GM19395 (cell line): ENCODE results near the gene COMMD9.

ENCODE experiments used
- ATAC-seq: cut with Tn5 transposase; IDR thresholded peaks from one replicate; pipeline ENCODE4 v1.9.1; 2021; ENCODE audit warnings: mild to moderate bottlenecking, moderate library complexity; ENCODE audit not compliant: unreplicated experiment

COMMD9 gene

DNA sequence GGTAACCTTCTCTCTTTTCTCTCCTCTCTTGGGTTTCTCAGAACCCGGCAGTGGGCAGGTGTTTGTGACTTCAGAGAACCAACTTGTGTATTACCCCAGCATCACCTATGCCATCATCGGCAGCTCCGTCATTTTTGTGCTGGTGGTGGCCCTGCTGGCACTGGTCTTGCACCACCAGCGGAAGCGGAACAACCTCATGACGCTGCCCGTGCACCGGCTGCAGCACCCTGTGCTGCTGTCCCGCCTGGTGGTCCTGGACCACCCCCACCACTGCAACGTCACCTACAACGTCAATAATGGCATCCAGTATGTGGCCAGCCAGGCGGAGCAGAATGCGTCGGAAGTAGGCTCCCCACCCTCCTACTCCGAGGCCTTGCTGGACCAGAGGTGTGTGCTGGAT is 62.2 kb downstream of the COMMD9 start:
- no peak for ATAC-seq

DNA sequence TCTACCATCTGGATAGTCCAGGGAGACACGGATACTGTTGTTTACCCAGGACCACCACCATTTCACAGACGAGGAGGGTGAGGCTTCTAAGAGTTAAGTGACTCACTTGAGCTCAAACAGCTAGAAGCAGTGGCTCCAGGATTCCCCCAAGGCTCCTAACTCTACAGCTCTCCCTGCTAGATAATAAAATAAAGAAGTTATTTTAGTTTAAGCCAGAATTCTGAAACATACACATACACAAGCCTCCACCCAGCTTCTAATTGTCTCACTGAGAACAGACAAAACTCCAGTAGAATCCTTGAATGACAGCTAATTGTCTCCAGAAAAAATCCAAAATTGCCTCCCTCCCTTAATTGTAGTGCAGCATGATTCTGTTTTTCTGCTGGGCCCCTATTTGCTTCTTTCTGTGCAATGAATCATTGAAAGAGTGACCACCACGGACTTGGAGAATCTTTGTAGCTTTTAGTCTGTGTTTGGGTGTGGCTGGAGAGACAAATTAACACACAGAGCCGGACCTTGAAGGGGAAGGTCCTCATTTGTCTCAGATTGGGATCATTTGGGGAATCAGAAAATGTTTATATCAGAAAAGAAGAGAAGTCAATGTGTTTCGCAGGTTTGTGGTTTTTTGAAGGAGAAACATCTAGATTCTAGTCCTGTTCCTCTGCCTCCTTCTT is 64.9 kb downstream of the COMMD9 start:
- ATAC-seq: no peak

DNA sequence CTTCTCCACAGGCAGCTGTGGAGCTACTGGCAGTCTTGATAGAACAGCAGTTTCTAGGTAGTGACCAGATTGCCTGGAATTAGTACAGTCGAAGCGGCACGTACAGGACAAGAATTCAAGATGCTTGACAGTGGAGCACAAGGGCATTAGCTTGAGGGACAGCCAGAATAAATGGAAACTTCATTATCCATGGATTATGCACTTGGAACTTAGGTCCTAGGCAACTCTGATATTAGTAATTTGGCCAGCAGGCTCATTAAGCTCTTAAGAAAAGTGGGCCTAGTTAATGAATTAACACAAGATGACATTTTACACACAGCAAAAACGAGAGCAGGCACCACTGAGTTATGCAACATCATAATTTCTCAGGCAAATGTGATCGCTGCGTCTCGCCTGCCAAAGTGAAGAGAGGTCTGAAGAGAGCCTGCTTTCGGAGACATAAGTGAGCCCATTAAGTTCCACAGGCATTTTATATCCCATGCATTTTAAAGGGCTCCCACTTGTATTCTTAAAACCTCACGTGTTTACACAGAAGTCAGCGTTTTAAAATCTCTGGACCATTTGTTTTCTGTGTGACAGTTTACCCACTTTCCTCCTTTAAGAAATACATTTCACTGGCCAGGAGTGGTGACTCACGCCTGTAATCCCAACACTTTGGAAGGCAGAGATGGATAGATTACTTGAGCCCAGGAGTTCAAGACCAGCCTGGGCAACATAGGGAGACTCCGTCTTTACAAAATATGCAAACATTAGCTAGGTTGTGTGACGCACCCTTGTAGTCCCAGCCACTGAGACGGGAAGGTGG is 66.2 kb downstream of the COMMD9 start:
- no peak for ATAC-seq
